MM.1S (cell line): Measurements from ENCODE around the gene FIGNL2.

Experiments used
- DNase-seq: peaks from one replicate; pipeline ENCODE4 v3.0.0-alpha.2; 2015
- H2AFZ ChIP-seq: fragments of 300-600 bp; sonication (generic); 2 replicates; pipeline ENCODE4 v1.6.0; 2016; ENCODE audit warnings: antibody characterized with exemption, low read length
- H3F3A ChIP-seq: fragments of 300-600 bp; sonication (generic); 2 replicates; pipeline ENCODE4 v1.6.1; 2016; ENCODE audit warnings: mild to moderate bottlenecking, antibody characterized with exemption, low read length, moderate library complexity, mixed read lengths; ENCODE audit not compliant: insufficient read depth
- H3K27ac ChIP-seq: fragments of 300-600 bp; sonication (generic); 2 replicates; pipeline ENCODE4 v1.5.1; 2016; ENCODE audit warnings: mild to moderate bottlenecking, low read length
- H3K27me3 ChIP-seq: fragments of 300-600 bp; sonication (generic); replicated peaks from 2 replicates; pipeline ENCODE4 v1.6.0; 2016; ENCODE audit warnings: low read length; ENCODE audit not compliant: insufficient read depth
- H3K36me3 ChIP-seq: fragments of 300-600 bp; sonication (generic); replicated peaks from 2 replicates; pipeline ENCODE4 v1.6.1; 2016; ENCODE audit warnings: mild to moderate bottlenecking, low read length, mixed read lengths; ENCODE audit not compliant: insufficient read depth
- H3K4me1 ChIP-seq: fragments of 300-600 bp; sonication (generic); 2 replicates; pipeline ENCODE4 v1.6.1; 2016; ENCODE audit warnings: low read length, mixed read lengths
- H3K4me2 ChIP-seq: fragments of 300-600 bp; sonication (generic); 2 replicates; pipeline ENCODE4 v1.6.0; 2016; ENCODE audit warnings: low read depth, low read length
- H3K4me3 ChIP-seq: fragments of 300-600 bp; sonication (generic); 2 replicates; pipeline ENCODE4 v1.5.1; 2016; ENCODE audit warnings: low read length, mixed read lengths
- H3K79me2 ChIP-seq: fragments of 300-600 bp; sonication (generic); 2 replicates; pipeline ENCODE4 v1.6.1; 2016; ENCODE audit warnings: mixed run types, low read length, mixed read lengths
- H3K9ac ChIP-seq: fragments of 300-600 bp; sonication (generic); 2 replicates; pipeline ENCODE4 v1.6.1; 2016; ENCODE audit warnings: low read length, mixed read lengths
- H3K9me2 ChIP-seq: fragments of 300-600 bp; sonication (generic); replicated peaks from 2 replicates; pipeline ENCODE4 v1.6.1; 2016; ENCODE audit warnings: mild to moderate bottlenecking, low read length, mixed read lengths; ENCODE audit not compliant: insufficient read depth
- H3K9me3 ChIP-seq: fragments of 300-600 bp; sonication (generic); replicated peaks from 2 replicates; pipeline ENCODE4 v1.6.1; 2016; ENCODE audit warnings: mild to moderate bottlenecking, low read length, mixed read lengths; ENCODE audit not compliant: insufficient read depth
- H4K20me1 ChIP-seq: fragments of 300-600 bp; sonication (generic); 2 replicates; pipeline ENCODE4 v1.6.1; 2016; ENCODE audit warnings: mild to moderate bottlenecking, low read length, moderate library complexity, mixed read lengths; ENCODE audit not compliant: insufficient read depth
- EZH2 ChIP-seq: fragments of 300-600 bp; sonication (generic); optimal IDR thresholded peaks from 2 replicates; pipeline ENCODE3; 2017; ENCODE audit warnings: low read depth, mild to moderate bottlenecking, antibody characterized with exemption, low read length, mixed read lengths
- EZH2phosphoT487 ChIP-seq: fragments of 300-600 bp; sonication (generic); IDR thresholded peaks from 2 replicates; pipeline ENCODE4 v1.6.1; 2018; ENCODE audit warnings: antibody characterized with exemption, low read length
- TF ChIP-seq, protein P1 (sequence below): fragments of 300-600 bp; sonication (generic); IDR thresholded peaks from 2 replicates; pipeline ENCODE4 v1.5.1; 2016; ENCODE audit warnings: antibody characterized with exemption, low read length, mixed read lengths

FIGNL2 gene

DNA sequence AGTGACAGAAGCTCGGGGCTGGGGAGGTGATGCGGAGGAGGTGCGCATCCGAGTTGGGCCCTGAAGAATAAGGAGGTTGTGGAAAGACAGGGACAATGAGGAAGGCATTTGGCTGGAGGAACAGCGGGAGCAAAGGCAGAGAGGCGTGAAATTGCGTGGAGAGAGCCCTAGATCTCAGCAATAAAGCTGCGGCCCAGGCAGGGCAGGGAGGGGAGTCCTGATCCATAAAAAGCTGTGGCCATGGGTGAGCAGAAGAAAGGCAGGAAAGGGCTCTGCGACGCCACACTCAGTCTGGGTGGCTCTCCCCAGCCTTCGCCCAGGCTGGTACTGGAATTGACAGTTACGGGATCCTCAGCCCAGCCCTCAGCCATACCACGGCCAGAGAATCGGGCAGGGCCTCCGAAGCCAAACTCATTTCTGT, 2.2 kb downstream of the FIGNL2 start:
- Histone ChIP-seq H3K9ac (no peak overlapping the region), H3K4me2 (no peak overlapping the region), H2AFZ (no peak overlapping the region)

DNA sequence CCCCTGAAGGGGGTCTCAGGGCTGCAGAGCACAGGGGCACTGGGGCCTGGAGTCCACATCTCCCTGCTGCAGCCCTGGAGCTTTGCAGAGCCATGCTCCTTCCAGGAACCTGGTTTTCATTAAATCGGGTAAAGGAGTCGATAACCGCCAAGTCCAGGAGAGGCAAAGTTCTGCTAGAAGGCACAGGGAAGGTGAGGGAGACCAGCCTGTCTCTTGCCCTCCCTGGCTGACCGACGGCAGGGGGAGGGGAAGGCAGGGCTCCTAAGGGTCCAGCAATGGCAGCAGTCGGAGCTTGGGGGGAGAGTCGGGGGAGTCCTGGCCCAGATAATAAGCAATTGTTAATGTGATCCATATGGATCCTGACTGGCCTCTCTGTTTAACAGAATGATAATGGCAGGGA, 3.0 kb downstream of the FIGNL2 start:
- H4K20me1 ChIP-seq = no peaks in the 10 kb centered on the region
- no peaks in the 10 kb centered on the region for H3F3A ChIP-seq
- H2AFZ ChIP-seq = no peak overlapping the region
- DNase-seq = no peak
- H3K4me2 ChIP-seq = no peak overlapping the region
- H3K27me3 ChIP-seq = peaks cover 90% of the 10 kb centered on the region
- TF ChIP-seq EZH2phosphoT487 = no peak
- H3K4me1 ChIP-seq = no peaks in the 10 kb centered on the region
- H3K9ac ChIP-seq = no peak overlapping the region
- no peaks in the 10 kb centered on the region for H3K9me3 ChIP-seq
- no peaks in the 10 kb centered on the region for H3K36me3 ChIP-seq
- H3K27ac ChIP-seq = no peak overlapping the region
- H3K9me2 ChIP-seq = no peaks in the 10 kb centered on the region
- H3K79me2 ChIP-seq = no peaks in the 10 kb centered on the region
- H3K4me3 ChIP-seq = no peak overlapping the region

More for the DNA sequence above, 2.2 kb downstream of the FIGNL2 start:
- no peaks in the 10 kb centered on the region for H3K79me2 ChIP-seq
- no peak for TF ChIP-seq EZH2
- no peak for TF ChIP-seq EZH2phosphoT487
- H3K36me3 ChIP-seq = no peaks in the 10 kb centered on the region
- H3K9me2 ChIP-seq = no peaks in the 10 kb centered on the region
- H4K20me1 ChIP-seq = no peaks in the 10 kb centered on the region
- DNase-seq = no peak
- no peaks in the 10 kb centered on the region for H3K9me3 ChIP-seq
- no peak overlapping the region for H3K27ac ChIP-seq
- peaks cover 86% of the 10 kb centered on the region for H3K27me3 ChIP-seq
- no peak overlapping the region for H3K4me3 ChIP-seq
- H3K4me1 ChIP-seq = no peaks in the 10 kb centered on the region
- no peaks in the 10 kb centered on the region for H3F3A ChIP-seq

DNA sequence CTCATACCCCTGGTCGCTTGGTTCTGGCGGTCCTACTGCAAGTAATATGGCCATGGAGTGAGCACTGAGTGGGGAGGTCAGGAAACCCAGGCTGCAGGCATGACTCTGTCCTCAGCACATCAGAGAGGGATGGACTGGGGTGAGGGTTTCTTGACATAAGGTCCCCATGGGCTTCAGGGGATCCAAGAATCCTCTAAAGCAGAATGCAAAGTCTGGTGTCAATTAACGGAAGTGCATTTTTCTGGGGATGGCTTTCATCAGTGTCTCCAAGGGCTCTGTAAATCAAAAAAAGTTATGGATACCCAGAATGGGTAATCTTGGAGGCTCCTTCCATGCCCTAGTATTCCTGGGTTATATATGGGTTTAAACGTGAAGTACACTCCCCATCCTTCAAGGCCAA, 3.7 kb downstream of the FIGNL2 start:
- TF ChIP-seq, protein P1, sequence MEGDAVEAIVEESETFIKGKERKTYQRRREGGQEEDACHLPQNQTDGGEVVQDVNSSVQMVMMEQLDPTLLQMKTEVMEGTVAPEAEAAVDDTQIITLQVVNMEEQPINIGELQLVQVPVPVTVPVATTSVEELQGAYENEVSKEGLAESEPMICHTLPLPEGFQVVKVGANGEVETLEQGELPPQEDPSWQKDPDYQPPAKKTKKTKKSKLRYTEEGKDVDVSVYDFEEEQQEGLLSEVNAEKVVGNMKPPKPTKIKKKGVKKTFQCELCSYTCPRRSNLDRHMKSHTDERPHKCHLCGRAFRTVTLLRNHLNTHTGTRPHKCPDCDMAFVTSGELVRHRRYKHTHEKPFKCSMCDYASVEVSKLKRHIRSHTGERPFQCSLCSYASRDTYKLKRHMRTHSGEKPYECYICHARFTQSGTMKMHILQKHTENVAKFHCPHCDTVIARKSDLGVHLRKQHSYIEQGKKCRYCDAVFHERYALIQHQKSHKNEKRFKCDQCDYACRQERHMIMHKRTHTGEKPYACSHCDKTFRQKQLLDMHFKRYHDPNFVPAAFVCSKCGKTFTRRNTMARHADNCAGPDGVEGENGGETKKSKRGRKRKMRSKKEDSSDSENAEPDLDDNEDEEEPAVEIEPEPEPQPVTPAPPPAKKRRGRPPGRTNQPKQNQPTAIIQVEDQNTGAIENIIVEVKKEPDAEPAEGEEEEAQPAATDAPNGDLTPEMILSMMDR = no peak
- TF ChIP-seq EZH2phosphoT487 = no peak
- H3K9ac ChIP-seq = no peak overlapping the region
- no peak overlapping the region for H2AFZ ChIP-seq
- H3K4me3 ChIP-seq = no peak overlapping the region
- no peaks in the 10 kb centered on the region for H3K36me3 ChIP-seq
- no peak overlapping the region for H3K27ac ChIP-seq
- no peaks in the 10 kb centered on the region for H4K20me1 ChIP-seq
- H3K9me2 ChIP-seq = no peaks in the 10 kb centered on the region
- no peak overlapping the region for H3K4me2 ChIP-seq
- DNase-seq = no peak
- no peaks in the 10 kb centered on the region for H3K79me2 ChIP-seq
- H3K4me1 ChIP-seq = no peaks in the 10 kb centered on the region
- no peaks in the 10 kb centered on the region for H3K9me3 ChIP-seq
- no peaks in the 10 kb centered on the region for H3F3A ChIP-seq
- peaks cover 87% of the 10 kb centered on the region for H3K27me3 ChIP-seq

DNA sequence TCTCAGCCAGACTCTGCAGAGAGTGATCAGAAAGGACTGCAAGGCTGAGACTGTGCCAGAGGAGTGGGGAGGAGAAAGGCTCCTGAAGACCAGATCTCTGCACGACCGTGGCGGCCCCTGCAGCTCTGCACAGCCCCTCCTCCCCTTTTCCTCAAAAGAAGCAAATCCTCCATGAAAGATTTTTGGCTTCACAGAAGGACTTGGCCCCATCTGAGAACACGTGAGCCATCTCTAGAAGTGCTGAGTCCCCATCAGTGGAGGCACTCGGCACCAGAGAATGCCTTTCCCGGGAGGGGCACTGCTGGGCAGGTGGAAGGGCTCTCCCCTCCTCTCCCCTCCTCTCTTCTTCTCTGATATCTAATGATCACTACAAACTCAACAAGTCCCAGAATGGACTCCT, 6.8 kb downstream of the FIGNL2 start:
- Histone ChIP-seq H3K27ac (no peak overlapping the region), H3K36me3 (no peaks in the 10 kb centered on the region), H3K9ac (no peak overlapping the region), H3K4me1 (no peaks in the 10 kb centered on the region), H3K4me3 (no peak overlapping the region), H3K79me2 (no peaks in the 10 kb centered on the region), H3K9me3 (no peaks in the 10 kb centered on the region), H3K9me2 (no peaks in the 10 kb centered on the region), H3F3A (no peaks in the 10 kb centered on the region), H3K27me3 (peaks cover 94% of the 10 kb centered on the region), H3K4me2 (no peak overlapping the region), H4K20me1 (no peaks in the 10 kb centered on the region), H2AFZ (no peak overlapping the region)
- no peak for DNase-seq
- no peak for TF ChIP-seq EZH2phosphoT487
- TF ChIP-seq, protein P1 = no peak
- no peak for TF ChIP-seq EZH2
